HG03095 (cell line): ENCODE measurements around the gene MED12.
"Not testable (repeated sequence)": the region's sequence is repeated elsewhere in the genome, so short reads cannot be mapped to it uniquely, and the experiment has no call there.

Experiments used
- ATAC-seq: cut with Tn5 transposase; IDR thresholded peaks from one replicate; pipeline ENCODE4 v1.9.1; 2021; ENCODE audit warnings: moderate library complexity; ENCODE audit not compliant: unreplicated experiment

Gene MED12

DNA sequence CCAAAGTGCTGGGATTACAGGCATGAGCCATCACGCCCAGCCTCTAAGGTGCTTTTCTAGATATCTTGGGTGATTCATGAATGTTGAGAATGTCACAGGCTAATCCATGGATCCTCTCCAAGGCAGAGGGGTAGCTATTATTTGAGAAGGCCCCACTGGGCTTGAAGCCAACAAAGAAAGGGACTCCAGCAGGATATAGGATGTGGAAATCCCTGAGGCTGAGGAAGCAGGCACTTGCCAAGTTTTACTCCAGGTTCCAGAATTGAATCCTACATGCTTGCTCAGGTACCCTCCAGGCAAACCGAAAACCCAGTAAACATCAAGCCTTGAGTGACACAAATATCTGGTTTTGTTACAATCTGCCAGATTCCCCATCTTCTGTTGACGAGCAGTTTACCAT is 42.1 kb downstream of the MED12 start:
- ATAC-seq: no peak

DNA sequence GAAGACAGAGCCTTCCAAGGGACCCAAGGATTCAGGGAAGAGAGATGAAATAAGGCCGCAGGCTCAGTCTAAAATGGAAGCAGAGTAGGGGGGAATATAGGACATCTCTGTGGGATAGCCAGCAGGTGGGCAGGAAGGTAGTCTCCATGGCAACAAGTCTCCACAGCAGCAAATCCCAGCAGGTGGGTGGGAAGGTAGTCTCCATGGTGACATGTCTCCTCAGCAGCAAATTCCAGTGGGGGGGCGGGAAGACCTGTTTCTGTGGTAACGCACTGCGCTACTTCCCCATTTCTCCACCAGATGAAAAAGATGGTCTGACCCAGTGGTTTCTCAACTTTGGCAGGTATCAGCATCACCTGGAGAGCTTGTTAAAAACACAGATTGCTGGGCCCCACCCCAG is 44.6 kb downstream of the MED12 start:
- ATAC-seq: no peak

DNA sequence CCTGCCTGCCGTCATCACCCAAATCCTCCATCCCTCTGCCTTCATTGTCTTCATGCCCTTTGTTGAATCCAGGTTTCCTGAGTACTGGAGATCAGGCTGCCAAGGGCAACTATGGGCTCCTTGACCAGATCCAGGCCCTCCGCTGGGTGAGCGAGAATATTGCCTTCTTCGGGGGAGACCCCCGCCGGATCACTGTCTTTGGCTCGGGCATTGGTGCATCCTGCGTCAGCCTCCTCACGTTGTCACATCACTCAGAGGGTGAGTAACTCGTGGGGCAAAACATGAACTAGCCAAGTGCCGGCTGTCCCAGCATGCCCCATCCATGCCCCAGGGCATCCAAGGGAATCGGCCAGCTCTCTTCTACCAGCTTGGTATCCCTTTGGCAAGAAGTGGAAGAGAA is 45.7 kb downstream of the MED12 start:
- no peak for ATAC-seq

DNA sequence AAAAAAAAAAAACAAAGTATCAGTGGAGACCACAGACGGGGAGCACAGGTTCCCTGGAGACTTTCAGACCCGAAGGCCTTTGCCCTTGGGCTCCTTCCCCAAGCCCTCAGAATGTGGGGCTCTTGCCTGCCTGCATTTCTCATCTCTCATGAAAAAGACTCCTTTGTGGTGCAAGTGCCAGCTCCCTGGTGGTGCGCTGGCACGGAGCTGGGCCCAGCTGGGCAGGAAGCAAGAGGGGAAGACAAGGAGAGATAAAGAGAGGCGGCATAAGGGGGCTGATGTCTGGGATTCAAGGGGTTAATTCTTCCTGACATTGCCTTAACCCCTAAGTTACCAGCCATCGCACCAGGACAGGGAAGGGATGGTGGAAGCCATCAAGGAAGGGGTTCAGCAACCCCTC is 48.1 kb downstream of the MED12 start:
- ATAC-seq: no peak

DNA sequence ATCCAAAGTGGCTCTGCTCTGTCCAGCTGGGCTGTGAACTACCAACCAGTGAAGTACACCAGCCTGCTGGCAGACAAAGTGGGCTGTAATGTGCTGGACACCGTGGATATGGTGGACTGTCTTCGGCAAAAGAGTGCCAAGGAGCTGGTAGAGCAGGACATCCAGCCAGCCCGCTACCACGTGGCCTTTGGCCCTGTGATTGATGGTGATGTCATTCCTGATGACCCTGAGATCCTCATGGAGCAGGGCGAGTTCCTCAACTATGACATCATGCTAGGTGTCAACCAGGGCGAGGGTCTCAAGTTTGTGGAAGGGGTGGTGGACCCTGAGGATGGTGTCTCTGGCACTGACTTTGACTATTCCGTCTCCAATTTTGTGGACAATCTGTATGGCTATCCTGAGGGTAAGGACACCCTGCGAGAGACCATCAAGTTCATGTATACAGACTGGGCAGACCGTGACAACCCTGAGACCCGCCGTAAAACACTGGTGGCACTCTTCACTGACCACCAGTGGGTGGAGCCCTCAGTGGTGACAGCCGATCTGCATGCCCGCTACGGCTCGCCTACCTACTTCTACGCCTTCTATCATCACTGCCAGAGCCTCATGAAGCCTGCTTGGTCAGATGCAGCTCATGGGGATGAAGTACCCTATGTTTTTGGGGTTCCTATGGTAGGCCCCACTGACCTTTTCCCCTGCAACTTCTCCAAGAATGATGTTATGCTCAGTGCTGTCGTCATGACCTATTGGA is 48.8 kb downstream of the MED12 start:
- ATAC-seq: no peak

DNA sequence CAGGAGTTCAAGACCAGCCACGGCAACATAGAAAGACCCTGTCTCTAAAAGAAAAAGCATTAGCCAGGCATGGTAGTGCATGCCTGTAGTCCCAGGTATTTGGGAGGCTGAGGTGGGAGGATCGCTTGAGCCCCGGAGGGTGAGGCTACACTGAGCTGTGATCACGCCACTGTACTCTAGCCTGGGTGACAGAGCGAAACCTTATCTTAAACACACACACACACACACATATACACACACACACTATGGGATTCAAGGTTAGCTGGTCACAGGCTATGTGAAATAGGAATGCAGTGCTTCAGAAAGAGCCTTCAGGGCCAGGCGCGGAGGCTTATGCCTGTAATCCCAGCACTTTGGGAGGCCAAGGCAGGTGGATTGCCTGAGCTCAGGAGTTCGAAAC is 49.7 kb downstream of the MED12 start:
- no peak for ATAC-seq

DNA sequence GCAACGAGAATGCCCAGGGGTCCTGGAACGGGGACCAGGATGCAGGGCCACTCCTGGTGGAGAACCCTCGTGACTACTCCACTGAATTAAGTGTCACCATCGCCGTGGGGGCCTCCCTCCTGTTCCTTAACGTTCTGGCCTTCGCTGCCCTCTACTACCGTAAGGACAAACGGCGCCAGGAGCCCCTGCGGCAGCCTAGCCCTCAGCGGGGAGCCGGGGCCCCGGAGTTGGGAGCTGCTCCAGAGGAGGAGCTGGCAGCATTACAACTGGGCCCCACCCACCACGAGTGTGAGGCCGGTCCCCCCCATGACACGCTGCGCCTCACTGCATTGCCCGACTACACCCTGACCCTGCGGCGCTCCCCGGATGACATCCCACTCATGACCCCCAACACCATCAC is 51.2 kb downstream of the MED12 start:
- ATAC-seq: no peak

DNA sequence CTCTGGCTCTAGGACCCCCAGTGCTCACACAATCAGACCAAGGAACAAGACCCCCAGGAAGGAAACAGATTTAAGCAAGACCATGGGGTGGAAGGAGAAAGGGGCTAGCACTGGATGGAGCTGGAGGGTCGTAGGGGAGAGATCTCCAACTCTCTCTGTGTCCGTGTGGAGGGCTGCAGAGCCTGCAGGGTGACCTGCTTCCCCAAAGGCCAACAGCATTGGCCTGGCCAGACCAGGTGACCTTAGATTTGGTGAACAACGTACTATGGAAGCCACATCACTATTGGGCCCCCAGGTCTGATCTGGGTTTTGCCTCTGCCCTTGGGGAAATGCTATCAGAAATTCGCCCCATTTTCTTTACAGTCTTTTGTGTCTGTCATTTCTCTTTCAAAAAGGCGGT is 52.3 kb downstream of the MED12 start:
- ATAC-seq: no peak

DNA sequence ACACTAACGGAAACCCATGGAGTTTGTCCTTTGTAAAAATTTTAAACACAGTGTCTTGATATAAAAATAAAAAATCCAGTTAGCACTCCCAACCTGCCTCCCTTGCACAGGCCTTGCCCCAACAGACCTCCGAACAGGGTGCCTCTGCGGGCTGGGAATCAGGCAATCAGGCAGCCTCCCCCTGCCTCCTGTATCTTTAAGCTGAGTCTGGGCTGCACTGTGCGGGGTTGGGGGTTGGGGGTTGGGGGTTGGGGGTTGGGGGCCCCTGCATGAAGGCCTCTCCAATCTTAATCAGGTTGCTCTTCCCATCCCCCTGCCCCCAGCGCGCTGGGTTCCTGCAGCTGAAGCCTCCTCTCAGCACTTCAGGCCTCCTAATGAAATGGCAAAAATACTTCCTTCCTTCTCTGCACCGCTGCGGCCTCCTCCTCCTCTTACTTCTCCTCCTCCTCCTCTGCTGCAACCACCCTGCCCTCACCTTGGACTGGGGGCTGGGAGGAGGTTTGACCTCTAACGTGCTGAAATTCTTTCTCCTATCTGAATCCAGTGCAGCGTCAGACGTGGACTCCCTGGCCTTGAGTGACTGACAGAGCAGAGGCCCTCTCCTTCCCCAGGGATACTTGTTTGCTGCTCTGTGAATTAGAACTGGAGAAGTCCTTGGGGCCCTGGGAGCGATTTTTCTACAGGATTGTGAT is 52.9 kb downstream of the MED12 start:
- no peak for ATAC-seq

DNA sequence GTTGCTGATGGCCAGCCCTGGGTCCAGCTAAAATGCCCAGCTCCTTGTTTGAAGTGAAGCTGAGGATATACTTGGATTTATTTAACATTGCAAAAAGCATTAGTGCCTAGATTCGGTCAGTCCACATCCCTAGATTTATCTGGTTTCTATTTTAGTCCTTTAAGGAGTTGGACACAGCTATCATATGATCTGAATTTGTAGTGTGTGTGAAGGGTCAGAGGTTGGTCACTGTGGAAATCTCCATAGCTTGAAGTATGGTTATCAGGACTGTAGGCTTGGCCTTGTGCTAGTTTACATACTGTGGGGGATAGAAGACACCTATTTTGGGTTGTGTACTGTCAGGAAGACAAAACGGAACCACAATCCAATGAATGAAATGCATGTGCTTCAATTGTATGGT is 55.0 kb downstream of the MED12 start:
- no peak for ATAC-seq

DNA sequence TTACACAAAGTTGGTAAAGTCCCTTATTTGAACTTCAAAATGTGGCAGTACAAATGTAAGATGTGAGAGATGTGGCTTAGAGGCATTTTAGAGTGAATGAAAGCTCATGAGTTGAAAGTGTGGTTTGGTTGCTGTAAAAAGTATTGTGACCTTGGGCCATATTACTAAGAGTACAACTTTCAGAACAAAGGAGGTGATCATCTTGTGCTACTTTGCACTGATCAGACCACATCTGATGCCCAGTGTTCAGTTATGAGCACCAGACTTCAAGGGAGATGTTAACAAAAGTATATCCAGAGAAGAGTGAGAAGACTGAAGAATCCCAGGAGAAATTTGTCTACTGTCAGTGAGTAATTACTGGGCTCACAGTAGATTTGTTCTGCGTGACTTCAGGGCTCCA is 56.4 kb downstream of the MED12 start:
- ATAC-seq: no peak

DNA sequence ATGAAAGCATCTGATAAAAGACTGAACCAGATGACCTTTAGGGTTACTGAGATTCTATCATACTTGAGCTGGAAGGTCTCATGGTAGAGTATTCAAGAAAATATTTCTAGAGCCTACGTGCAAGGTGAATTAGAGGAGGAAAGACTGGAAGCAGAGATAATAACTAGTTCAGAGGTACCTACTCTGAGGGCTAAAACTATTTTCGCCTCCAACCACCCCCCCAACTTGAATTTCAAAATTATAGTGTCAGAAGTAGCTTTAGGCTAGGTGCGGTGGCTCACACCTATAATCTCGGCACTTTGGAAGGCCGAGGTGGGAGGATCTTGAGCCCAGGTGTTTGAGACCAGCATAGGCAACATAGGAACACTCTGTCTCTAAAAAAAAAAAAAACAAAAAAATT is 57.1 kb downstream of the MED12 start:
- no peak for ATAC-seq

DNA sequence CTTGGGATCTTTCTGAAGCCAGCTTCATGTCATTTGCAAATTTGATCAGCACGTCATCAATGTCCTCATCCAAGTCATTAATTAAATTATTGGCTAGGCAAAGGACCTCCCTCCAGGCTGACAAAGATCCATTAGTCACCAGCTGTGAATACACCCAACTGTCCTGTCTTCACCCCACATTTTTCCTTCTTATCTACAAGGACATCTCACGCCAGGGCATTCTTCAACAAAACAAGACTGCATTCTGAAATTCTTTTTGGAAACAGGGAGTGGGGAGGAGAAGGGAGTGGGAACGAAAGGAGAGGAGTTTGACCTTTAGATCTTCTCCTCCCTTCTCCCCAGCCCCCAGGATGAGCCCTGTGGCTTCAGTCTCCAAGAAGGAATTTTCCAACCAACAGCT is 58.9 kb downstream of the MED12 start:
- no peak for ATAC-seq

DNA sequence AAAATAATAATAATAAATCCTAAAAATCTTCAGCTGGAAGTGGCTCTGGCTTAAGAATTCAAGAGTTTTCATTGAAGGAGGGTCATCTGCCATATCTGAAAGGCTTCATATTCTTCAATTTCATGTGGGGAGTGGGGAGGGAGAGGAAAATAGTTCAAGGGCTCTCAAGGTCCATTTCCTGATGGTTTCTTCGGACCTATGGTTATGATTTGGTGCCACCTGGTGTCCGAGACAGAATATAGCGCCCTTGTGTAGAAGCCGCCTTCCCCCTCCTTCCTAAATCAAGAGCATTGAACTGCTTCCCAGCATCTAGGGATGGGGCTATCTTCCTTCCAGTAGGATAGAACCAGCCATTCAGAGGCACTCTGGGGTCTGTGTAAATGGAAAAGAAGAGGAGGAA is 60.5 kb downstream of the MED12 start:
- no peak for ATAC-seq

DNA sequence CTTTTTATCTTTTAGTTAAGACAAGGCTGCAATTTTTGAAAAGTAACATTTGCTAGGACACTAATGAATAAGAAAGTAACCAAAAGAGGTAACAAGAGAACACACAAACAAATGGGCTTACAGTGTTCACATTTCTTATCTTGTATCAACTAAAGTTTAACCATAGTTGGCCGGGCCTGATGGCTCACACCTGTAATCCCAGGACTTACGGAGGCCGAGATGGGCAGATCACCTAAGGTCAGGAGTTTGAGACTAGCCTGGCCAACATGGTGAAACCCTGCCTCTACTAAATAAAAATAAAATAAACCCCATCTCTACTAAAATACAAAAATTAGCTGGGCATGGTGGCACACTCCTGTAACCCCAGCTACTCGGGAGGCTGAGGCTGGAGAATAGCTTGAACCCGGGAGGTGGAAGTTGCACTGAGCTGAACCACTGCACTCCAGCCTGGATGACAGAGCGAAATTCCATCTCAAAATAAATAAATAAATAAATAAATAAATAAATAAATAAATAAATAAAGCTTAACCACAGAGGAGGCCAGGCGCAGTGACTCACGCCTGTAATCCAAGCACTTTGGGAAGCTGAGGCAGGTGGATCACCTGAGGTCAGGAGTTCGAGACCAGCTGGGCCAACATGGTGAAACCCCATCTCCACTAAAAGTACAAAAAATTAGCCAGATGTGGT is 62.3 kb downstream of the MED12 start:
- not testable (repeated sequence) for ATAC-seq

DNA sequence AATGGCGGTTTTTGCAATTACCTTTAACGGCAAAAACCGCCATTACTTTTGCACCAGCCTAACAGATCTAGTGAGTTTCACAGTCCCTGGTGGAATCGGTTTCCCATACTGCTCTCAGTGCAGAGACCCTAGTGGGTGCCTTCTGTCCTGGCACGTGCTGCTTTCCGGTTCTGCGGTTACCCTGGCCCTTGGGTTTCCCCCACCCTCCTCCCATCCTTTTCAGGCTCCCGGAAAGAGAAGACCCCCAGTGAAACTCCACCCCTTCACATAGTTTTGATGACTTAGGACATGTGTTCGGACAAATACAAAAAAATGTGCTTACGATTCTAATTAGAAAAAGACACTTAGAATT is 63.1 kb downstream of the MED12 start:
- ATAC-seq: peak; percentile 41

DNA sequence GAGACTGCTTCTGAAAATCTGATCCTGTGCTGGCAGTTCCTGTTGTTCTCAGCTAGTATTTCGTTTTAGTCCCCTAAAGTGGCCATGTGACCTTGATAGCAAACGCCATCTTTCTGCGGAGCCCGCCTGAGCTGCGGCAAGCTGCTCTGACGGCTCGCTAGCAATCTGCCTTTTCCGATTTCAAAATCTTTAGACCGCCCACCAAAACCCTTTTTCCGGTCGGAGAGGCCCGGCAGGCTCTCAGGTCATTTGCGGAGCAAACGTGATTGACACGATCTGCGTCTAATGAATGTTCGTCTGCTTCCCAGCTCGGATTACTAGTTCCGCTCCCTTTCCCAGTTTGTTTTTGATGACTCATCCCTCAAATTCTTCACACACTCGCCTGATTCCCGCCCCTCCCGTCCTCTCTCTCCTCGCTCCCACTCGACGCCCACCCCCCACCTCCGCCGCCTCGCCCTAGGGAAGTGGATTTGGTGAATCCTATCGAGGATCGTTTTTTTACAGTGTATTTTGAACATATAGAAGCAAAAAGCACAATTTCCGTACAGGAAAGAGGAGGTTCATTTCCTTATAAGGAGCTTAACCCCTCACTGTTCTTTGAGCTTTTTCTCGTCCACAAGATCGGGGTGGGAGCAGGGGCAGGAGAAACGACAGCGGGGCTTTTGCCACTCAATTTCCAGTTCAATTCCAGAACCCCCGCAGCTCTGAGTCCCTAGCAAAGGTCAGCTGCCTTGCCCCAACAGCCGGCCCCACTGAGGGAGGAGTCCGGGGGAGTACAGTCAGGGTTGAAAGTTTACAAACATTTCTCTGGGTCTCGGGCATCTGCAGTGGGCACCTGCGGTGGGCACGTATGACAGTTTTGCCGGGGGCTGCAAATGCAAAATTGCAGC is 63.8 kb downstream of the MED12 start:
- peak; percentile 86 for ATAC-seq

DNA sequence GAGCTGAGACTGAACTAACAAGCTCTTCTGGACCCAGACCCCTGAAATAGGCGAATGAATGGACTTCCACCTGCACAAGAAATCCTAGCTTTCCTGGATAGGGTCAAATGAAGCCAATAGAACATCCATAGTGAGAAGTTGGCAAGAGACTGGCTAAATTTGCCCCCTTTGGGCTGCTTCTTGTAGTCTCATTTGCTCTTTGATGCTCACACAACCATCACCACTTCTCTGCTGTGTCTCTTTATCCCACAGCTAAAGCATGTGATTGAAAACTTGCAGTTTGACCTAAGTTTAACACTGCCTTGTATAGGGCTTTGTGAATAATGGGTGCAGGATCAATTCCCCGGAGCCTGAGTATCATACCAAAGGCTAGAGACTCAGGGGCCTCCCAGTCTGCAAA is 64.5 kb downstream of the MED12 start:
- no peak for ATAC-seq

DNA sequence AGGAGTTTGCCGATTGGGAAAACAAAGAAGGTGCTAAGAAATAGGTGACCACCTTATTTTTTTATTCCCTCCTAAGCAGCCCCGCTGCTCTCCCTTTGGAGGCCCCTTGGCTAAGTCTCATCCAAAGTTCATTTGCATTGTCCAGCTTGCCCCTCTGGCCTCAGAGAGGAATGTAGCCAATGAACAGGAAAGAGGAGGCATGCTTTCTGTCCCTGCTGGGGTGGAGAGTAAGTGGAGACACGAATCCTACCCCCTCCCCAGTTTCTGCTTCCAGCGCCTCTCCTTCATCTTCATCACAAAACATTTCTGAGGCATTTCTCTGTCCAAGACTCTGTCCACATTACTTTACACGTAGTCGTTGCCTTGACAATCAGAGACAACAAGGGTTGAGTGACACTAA is 64.9 kb downstream of the MED12 start:
- ATAC-seq: no peak

DNA sequence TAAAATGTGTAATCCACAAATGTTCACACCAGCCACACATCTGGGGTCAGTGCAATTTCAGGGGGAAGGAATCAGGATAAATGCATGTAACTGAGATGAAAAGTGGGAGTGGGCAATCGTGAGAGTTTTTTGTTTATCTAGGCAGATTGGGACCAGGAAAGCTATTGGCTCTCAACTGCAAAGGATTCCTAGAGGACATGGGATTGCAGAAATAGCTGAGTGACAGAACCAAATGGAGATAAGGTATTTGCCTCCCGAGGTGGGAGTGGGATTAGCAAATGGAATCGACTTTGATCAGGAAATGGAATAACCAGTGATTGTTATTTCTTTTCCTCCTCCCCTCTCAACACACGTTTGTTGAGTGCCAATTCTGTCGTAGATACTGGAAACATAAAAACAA is 65.7 kb downstream of the MED12 start:
- no peak for ATAC-seq

DNA sequence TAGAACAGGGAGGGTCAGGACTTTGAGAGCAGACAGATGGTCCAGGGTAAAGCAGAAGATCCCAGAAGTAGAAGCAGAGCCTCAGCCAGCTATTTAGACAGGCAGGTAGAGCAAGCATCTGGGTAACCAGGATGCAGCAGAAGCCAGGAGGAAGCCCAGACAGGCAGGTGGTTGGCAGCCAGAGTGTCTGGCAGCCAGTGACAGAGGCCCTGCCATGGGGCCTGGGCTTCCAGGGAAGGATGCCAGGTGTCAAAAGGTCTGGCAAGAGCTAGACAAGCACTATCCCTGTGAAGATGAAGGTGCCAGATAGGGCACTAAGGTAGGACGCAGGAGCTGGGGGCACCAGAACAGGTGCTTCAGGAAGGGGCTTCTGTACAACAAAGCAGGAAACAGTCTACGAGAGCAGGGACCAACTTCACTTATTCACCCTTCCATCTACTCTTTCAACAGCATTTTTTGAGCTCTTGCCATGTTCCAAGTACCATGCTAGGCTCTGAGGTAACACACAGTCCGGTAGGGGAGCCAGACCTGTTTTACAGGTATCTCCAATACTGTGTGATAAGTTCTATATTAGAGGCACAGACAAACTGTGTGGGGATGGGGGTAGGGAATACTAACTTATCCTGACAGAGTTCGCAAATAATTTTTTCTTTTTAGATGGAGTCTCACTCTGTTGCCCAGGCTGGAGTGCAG is 66.6 kb downstream of the MED12 start:
- ATAC-seq: no peak
